Psoas muscle (tissue), 8 donors: ENCODE measurements around the gene SANBR. TPM values are rescaled to one million over a fixed set of nuclear protein-coding genes. Genes with fewer than 3 reads are reported as not detected.
"Not testable (repeated sequence)": the region's sequence is repeated elsewhere in the genome, so short reads cannot be mapped to it uniquely, and the experiment has no call there.

ENCODE experiments used
- ATAC-seq, 4 donors: fragments of 200-7000 bp; cut with Tn5 transposase; one replicate each; pipeline ENCODE4 v1.9.1; 2020; ENCODE audit warnings: moderate library complexity in 3 of 4, mild to moderate bottlenecking in 2 of 4
- DNase-seq, 2 donors: peaks; one replicate each; pipeline ENCODE4 v3.0.0-alpha.2; 2020
- H3K27ac ChIP-seq: fragments of 200-600 bp; one replicate; pipeline ENCODE4 v1.8.0; 2022
- H3K27me3 ChIP-seq, 3 donors: fragments of 200-600 bp in 1 of 3; one replicate each; pipeline versions ENCODE4 v1.6.1 to v1.8.0; 2013 to 2022; ENCODE audit warnings: low read length in 2 of 3, mild to moderate bottlenecking in 2 of 3, moderate library complexity in 1 of 3; ENCODE audit not compliant: insufficient read depth in 3 of 3
- H3K36me3 ChIP-seq, 2 donors: fragments of 200-600 bp in 1 of 2; one replicate each; pipeline versions ENCODE4 v1.6.1 to v1.8.0; 2013 to 2022; ENCODE audit warnings: low read depth in 1 of 2, mild to moderate bottlenecking in 1 of 2, moderate library complexity in 1 of 2; ENCODE audit not compliant: insufficient read depth in 1 of 2
- H3K4me1 ChIP-seq: fragments of 200-600 bp; one replicate; pipeline ENCODE4 v1.8.0; 2022
- H3K4me3 ChIP-seq: fragments of 200-600 bp; one replicate; pipeline ENCODE4 v1.8.0; 2022; ENCODE audit warnings: mild to moderate bottlenecking
- H3K9me3 ChIP-seq: fragments of 200-600 bp; one replicate; pipeline ENCODE4 v1.8.0; 2022
- CTCF ChIP-seq: fragments of 200-600 bp; IDR thresholded peaks from one replicate; pipeline ENCODE4 v1.8.0; 2022; ENCODE audit warnings: antibody characterized with exemption
- WGBS, 3 donors: extraction: QIAGEN DNeasy Blood & Tissue Kit; methylation state at CpG; one replicate each; pipeline versions ENCODE4 v1.1.6 to v1.1.7; 2013; 5-methylcytosine and 5-hydroxymethylcytosine counted together
- intact Hi-C, 2 donors: fragments of 100-400 bp; cut with DNase I; formaldehyde crosslinking; loops; one replicate each; pipeline versions ENCODE4 v1.11.0 to v1.14.2; 2022
- polyA plus RNA-seq, 3 donors: library from polyadenylated mRNA; stranded (reverse); fragments of 200-250 nt; gene quantifications; one replicate each; pipeline ENCODE4 v1.2.3, GENCODE V29; 2013
- total RNA-seq, 4 donors: library from RNA; stranded (reverse); fragmentation: NEBNext Ultra II Directional in 2 of 4; extraction: Animal tissue kit (Norgen Biotek cat#: 25700) in 2 of 4; gene quantifications; one replicate each; pipeline versions ENCODE4 v1.2.1 to v1.2.4, GENCODE V29; 2021 to 2023
- donor health status: healthy with polysubstance abuse.
- donor health status: DM: no; HTN: no; CAD: no; lungs with moderate emphysema.
- donor health status: Bipolar disorder and iron deficiency.
- donor health status: healthy.
- donor health status: DM: yes; HTN: yes; CAD: no.
- donor health status: DM: no; HTN: no; CAD: no.
- donor health status: DM: no; HTN: no; CAD: no.
- donor health status: DM: yes; HTN: yes; CAD: no.

Gene SANBR
- total and polyA plus RNA-seq, 7 donors, result 1.6 to 5.0 (median 2.3) TPM

- no peak overlapping the region for H3K4me3 ChIP-seq
- ATAC-seq (no peak), DNase-seq (no peak)
- no peak overlapping the region for H3K27ac ChIP-seq
- H3K9me3 ChIP-seq, result no peaks in the 10 kb centered on the region
- intact Hi-C loops, result no loop called here
- H3K27me3 ChIP-seq, result no peaks in the 10 kb centered on the region
- H3K4me1 ChIP-seq, result peaks cover 20% of the 10 kb centered on the region
- H3K36me3 ChIP-seq, result peaks cover 0 to 21% of the 10 kb centered on the region in 2 donors
- 81 to 98% (median 86%) methylated on average over 4 of the region's 4 CpGs for WGBS, 3 donors
- no peak for TF ChIP-seq CTCF
These were observed 42.0 kb upstream of the SANBR start for GRCh38 chr2:61023670-61024069.

- no peaks in the 10 kb centered on the region for H3K27me3 ChIP-seq
- no peak for DNase-seq
- 89 to 96% (median 93%) methylated on average over 3 of the region's 3 CpGs for WGBS, 3 donors
- intact Hi-C loops, result no loop called here
- no peak overlapping the region for H3K4me3 ChIP-seq
- no peak for TF ChIP-seq CTCF
- peaks cover 2 to 50% of the 10 kb centered on the region in 2 donors for H3K36me3 ChIP-seq
- H3K4me1 ChIP-seq, result peaks cover 9% of the 10 kb centered on the region
- H3K9me3 ChIP-seq, result no peaks in the 10 kb centered on the region
- ATAC-seq, result no peak
- H3K27ac ChIP-seq, result no peak overlapping the region
These were observed 36.1 kb upstream of the SANBR start for GRCh38 chr2:61029533-61029932.

DNA sequence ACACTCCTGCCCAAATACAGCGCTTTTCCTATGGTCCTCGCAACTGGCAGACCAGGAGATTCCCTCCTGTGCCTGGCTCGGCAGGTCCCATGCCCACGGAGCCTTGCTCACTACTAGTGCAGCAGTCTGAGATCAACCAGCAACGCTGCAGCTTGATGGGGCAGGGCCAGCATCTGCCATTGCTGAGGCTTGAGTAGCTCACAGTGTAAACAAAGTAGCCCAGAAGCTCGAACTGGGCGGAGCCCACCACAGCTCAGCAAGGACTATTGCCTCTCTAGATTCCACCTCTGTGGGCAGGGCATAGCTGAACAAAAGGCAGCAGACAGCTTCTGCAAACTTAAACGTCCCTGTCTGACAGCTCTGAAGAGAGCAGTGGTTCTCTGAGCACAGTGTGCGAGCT lies 31.1 kb upstream of the SANBR start:
- H3K27ac ChIP-seq, H3K4me1 ChIP-seq, intact Hi-C loops, H3K9me3 ChIP-seq, ATAC-seq, DNase-seq, H3K27me3 ChIP-seq, H3K4me3 ChIP-seq: not testable (repeated sequence)
- peaks cover 2 to 57% of the 10 kb centered on the region in 2 donors for H3K36me3 ChIP-seq
- WGBS, 3 donors, result 96 to 98% (median 97%) methylated on average over 9 of the region's 9 CpGs

DNA sequence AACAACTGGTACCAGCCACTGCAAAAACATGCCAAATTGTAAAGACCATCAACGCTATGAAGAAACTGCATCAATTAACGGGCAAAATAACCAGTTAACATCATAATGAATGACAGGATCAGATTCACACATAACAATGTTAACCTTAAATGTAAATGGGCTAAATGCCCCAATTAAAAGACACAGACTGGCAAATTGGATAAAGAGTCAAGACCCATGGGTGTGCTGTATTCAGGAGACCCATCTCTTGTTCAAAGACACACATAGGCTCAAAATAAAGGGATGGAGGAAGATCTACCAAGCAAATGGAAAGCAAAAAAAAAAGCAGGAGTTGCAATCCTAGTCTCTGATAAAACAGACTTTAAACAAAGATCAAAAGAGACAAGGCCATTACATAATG lies 29.0 kb upstream of the SANBR start:
- H3K36me3 ChIP-seq, result peaks cover 2 to 49% of the 10 kb centered on the region in 2 donors
- H3K4me1 ChIP-seq, DNase-seq, H3K27ac ChIP-seq, H3K9me3 ChIP-seq, H3K4me3 ChIP-seq, ATAC-seq, H3K27me3 ChIP-seq, intact Hi-C loops: not testable (repeated sequence)
- 96 to 100% (median 100%) methylated on average over 2 of the region's 2 CpGs for WGBS, 3 donors

GRCh38 chr2:61042807-61043206 lies 22.9 kb upstream of the SANBR start:
- H3K4me1 ChIP-seq, result peaks cover 40% of the 10 kb centered on the region
- H3K27me3 ChIP-seq, result no peaks in the 10 kb centered on the region
- no peak for TF ChIP-seq CTCF
- no peak overlapping the region for H3K4me3 ChIP-seq
- WGBS, 3 donors, result 61 to 71% (median 67%) methylated on average over 3 of the region's 3 CpGs
- no peaks in the 10 kb centered on the region for H3K9me3 ChIP-seq
- DNase-seq, result no peak
- H3K27ac ChIP-seq, result peak overlapping the region; percentile 83
- H3K36me3 ChIP-seq, result peaks cover 0 to 5% of the 10 kb centered on the region in 2 donors
- intact Hi-C loops, result no loop called here
- peak in 3 of 4 donors; percentile 39 to 46 (median 40) for ATAC-seq

DNA sequence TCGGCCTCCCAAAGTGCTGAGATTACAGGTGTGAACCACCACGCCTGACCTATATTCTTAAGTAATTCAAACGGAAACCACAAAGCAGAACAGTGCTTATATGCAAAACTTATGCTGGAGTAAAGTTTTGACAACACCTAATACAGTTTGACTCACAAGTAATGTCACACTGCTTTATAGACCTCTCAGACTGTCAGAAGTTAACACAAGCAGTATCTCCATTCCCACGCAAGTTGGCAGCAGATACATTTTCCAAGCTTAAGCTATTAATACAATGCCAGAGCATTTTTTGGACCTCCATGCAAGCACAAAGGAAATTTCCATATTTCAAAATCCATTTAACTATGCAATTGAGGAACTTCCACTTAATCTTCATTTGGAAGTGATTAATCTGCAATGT lies 21.0 kb upstream of the SANBR start:
- no peak for TF ChIP-seq CTCF
- H3K27ac ChIP-seq, result peak overlapping the region; percentile 83
- H3K4me3 ChIP-seq, result no peak overlapping the region
- intact Hi-C loops, result no loop called here
- ATAC-seq, result peak in 2 of 4 donors; percentile 32 to 48
- H3K36me3 ChIP-seq, result peaks cover 0 to 24% of the 10 kb centered on the region in 2 donors
- DNase-seq, result no peak
- no peaks in the 10 kb centered on the region for H3K27me3 ChIP-seq
- H3K9me3 ChIP-seq, result no peaks in the 10 kb centered on the region
- 60 to 70% (median 68%) methylated on average over 4 of the region's 4 CpGs for WGBS, 3 donors
- H3K4me1 ChIP-seq, result peaks cover 40% of the 10 kb centered on the region
